ENCODE measurements around the gene SHC4. TPM values are rescaled to one million over a fixed set of nuclear protein-coding genes. Genes with fewer than 3 reads are reported as not detected.

Gene SHC4
- total and polyA plus RNA-seq, 2 of the 8 experiments (the other 6 are each of a cell fraction or from before 2014, with no cell fraction given), result 0.15 to 0.30 TPM

DNA sequence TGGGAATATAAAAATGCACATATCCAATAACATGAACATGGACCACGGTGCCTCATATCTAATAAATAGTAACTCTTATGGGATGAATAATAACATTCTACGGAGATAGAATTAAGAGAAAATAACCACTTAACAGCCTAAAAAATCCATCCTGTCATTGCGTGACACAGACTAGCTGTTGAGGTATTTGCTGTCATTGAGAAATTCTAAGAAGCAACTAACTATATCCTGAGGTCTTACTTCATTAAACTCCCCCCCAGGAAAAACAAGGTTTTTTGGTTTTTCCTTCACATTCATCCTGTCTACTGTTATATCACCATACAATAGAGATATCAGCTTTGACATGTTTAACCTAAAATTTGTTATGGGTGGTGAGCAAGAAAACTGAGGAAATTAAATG is 167.2 kb downstream of the SHC4 start:
- peaks cover 2% of the 10 kb centered on the region in 2 experiments for H4K20me1 ChIP-seq (replicated peaks in 1 of 2; ENCODE audit: control insufficient read depth in 1 of 2, insufficient read depth in 2 of 2, low read length in 2 of 2)
- no peaks in the 10 kb centered on the region for H3K79me1 ChIP-seq (ENCODE audit: low read depth, low read length)
- H2BK5ac ChIP-seq (ENCODE audit: low read depth, low read length), result no peak overlapping the region
- H3K9me3 ChIP-seq (ENCODE audit: insufficient read depth in 2 of 2, low read depth in 1 of 2, low read length in 1 of 2), result no peaks in the 10 kb centered on the region
- no peak overlapping the region for H3K56ac ChIP-seq (replicated peaks; ENCODE audit: insufficient read length, low read depth, low read length)
- WGBS, 2 experiments (ENCODE audit: extremely low coverage in 1 of 2, insufficient coverage in 1 of 2, insufficient read length in 1 of 2, insufficient replicate concordance in 2 of 2, low coverage in 1 of 2, low lambda C conversion rate in 2 of 2, missing lambda C conversion rate in 1 of 2), result 92% methylated on average over 3 of the region's 3 CpGs; no CpG with 5 or more reads in 1 of the 2 experiments
- no peak overlapping the region for H2AK5ac ChIP-seq (ENCODE audit: low read depth, low read length)
- H3K4me2 ChIP-seq (ENCODE audit: insufficient read depth in 1 of 2, low read depth in 2 of 2, low read length in 2 of 2), result no peak overlapping the region
- POLR2A ChIA-PET (ENCODE audit: partially characterized antibody), result no interaction called here
- no peak overlapping the region for H4K8ac ChIP-seq (ENCODE audit: extremely low read depth, insufficient read depth, low read length)
- DNase-seq (ENCODE audit: low read depth in 1 of 2, low spot score in 2 of 2) (no peak), FAIRE-seq (no peak)
- no peaks in the 10 kb centered on the region for H3K23me2 ChIP-seq (ENCODE audit: low read depth, low read length)
- H3K9ac ChIP-seq (replicated peaks in 1 of 4; ENCODE audit: extremely low read depth in 1 of 4, low read depth in 3 of 4, low read length in 3 of 4), result no peak overlapping the region
- no peak overlapping the region for H2BK120ac ChIP-seq (replicated peaks; ENCODE audit: low read depth, low read length)
- peaks cover 0 to 28% of the 10 kb centered on the region in 2 experiments; a peak in 2 of 4 replicates for H3K79me2 ChIP-seq (ENCODE audit: control insufficient read depth in 1 of 2, insufficient read depth in 2 of 2, low read length in 2 of 2)
- CTCF ChIA-PET (ENCODE audit: partially characterized antibody), result interaction anchor here (1.0 kb wide), 1 partner anchor 60 kb away, joined by 3 read pairs; no protein-coding TSS in a partner anchor
- no peak overlapping the region for H2BK20ac ChIP-seq (ENCODE audit: low read length)
- no peak overlapping the region for H3K4me3 ChIP-seq (ENCODE audit: extremely low read depth in 1 of 4, insufficient read depth in 2 of 4, low read depth in 3 of 4, low read length in 4 of 4)
- no peak overlapping the region for H4K91ac ChIP-seq (replicated peaks; ENCODE audit: insufficient read length, low read length)
- H2AFZ ChIP-seq (ENCODE audit: low read length), result no peak overlapping the region
- H3K27ac ChIP-seq (ENCODE audit: low read depth, low read length), result no peak overlapping the region
- no peak overlapping the region for H2BK15ac ChIP-seq (ENCODE audit: low read length)
- no peak overlapping the region for H4K5ac ChIP-seq (ENCODE audit: insufficient read length, low read depth, low read length)
- H3K23ac ChIP-seq (ENCODE audit: insufficient read length), result no peak overlapping the region
- H3K36me3 ChIP-seq (ENCODE audit: control insufficient read depth in 2 of 4, insufficient read depth in 4 of 4, low read length in 3 of 4), result peaks cover 0 to 36% (median 8%) of the 10 kb centered on the region in 4 experiments; a peak in 4 of 8 replicates
- H3K18ac ChIP-seq (ENCODE audit: extremely low read depth, low read length), result no peak overlapping the region
- H3K4ac ChIP-seq (replicated peaks; ENCODE audit: insufficient read length, low read depth, low read length), result no peak overlapping the region
- H3K27me3 ChIP-seq (replicated peaks in 1 of 4; ENCODE audit: control insufficient read depth in 3 of 4, extremely low read depth in 1 of 4, insufficient read depth in 3 of 4, low read length in 3 of 4), result no peaks in the 10 kb centered on the region
- no peak overlapping the region for H2BK12ac ChIP-seq (ENCODE audit: low read depth, low read length)
- no peak overlapping the region for H3K14ac ChIP-seq (ENCODE audit: insufficient read length)
- H3K4me1 ChIP-seq (replicated peaks in 1 of 4; ENCODE audit: control insufficient read depth in 3 of 4, insufficient read depth in 4 of 4, low read length in 3 of 4), result peaks cover 0 to 3% (median 1%) of the 10 kb centered on the region in 4 experiments; a peak in 3 of 7 replicates
- TF ChIP-seq, protein P1, sequence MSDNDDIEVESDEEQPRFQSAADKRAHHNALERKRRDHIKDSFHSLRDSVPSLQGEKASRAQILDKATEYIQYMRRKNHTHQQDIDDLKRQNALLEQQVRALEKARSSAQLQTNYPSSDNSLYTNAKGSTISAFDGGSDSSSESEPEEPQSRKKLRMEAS (IDR thresholded peaks at IDR 0.05), result no peak
- TF ChIP-seq, protein P2, sequence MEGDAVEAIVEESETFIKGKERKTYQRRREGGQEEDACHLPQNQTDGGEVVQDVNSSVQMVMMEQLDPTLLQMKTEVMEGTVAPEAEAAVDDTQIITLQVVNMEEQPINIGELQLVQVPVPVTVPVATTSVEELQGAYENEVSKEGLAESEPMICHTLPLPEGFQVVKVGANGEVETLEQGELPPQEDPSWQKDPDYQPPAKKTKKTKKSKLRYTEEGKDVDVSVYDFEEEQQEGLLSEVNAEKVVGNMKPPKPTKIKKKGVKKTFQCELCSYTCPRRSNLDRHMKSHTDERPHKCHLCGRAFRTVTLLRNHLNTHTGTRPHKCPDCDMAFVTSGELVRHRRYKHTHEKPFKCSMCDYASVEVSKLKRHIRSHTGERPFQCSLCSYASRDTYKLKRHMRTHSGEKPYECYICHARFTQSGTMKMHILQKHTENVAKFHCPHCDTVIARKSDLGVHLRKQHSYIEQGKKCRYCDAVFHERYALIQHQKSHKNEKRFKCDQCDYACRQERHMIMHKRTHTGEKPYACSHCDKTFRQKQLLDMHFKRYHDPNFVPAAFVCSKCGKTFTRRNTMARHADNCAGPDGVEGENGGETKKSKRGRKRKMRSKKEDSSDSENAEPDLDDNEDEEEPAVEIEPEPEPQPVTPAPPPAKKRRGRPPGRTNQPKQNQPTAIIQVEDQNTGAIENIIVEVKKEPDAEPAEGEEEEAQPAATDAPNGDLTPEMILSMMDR (IDR thresholded peaks at IDR 0.05; ENCODE audit: control extremely low read depth in 1 of 3, insufficient read depth in 1 of 3, low read depth in 1 of 3, low read length in 3 of 3), result no peak
- no peak for TF ChIP-seq HDAC2 (IDR thresholded peaks at IDR 0.05; ENCODE audit: borderline replicate concordance in 1 of 2, low read depth in 2 of 2, low read length in 2 of 2)
- TF ChIP-seq CHD2 (IDR thresholded peaks at IDR 0.05; ENCODE audit: low read length), result no peak
- no peak for TF ChIP-seq JUND (IDR thresholded peaks at IDR 0.05; ENCODE audit: low read length)
- no peak for TF ChIP-seq RAD21 (IDR thresholded peaks at IDR 0.05 in 1 of 2, conservative IDR thresholded peaks at IDR 0.05 in 1 of 2; ENCODE audit: low read depth in 2 of 2, low read length in 2 of 2)
- TF ChIP-seq NRF1 (IDR thresholded peaks at IDR 0.05; ENCODE audit: low read depth, low read length), result no peak
- no peak for TF ChIP-seq YY1 (IDR thresholded peaks at IDR 0.05; ENCODE audit: low read depth, low read length)
- TF ChIP-seq BACH1 (IDR thresholded peaks at IDR 0.05; ENCODE audit: low read length), result no peak
- no peak for TF ChIP-seq POLR2AphosphoS5 (IDR thresholded peaks at IDR 0.05; ENCODE audit: low read depth, low read length)
- no peak for TF ChIP-seq SP4 (IDR thresholded peaks at IDR 0.05; ENCODE audit: low read length)
- no peak for TF ChIP-seq RFX5 (IDR thresholded peaks at IDR 0.05; ENCODE audit: borderline replicate concordance, low read depth, low read length)
